ENCODE data around the gene RNF166. TPM values are rescaled to one million over a fixed set of nuclear protein-coding genes. Genes with fewer than 3 reads are reported as not detected.

The RNF166 gene
- total RNA-seq, 1 donor from 2014 or later: 31.3 TPM

- Mint-ChIP-seq H3K27ac (ENCODE audit: unreplicated experiment) (peak overlapping the region; percentile 75), H3K9me3 (no peaks in the 10 kb centered on the region), H3K4me3 (no peak overlapping the region), H3K4me1 (peaks cover 7% of the 10 kb centered on the region), H3K36me3 (ENCODE audit: low read depth) (no peaks in the 10 kb centered on the region), H3K27me3 (ENCODE audit: low read depth) (no peaks in the 10 kb centered on the region)
- DNase-seq (ENCODE audit: low read depth, low spot score): no peak
- TF ChIP-seq CTCF (conservative IDR thresholded peaks at IDR 0.05): no peak
These were observed 4.3 kb upstream of the RNF166 start for GRCh38 chr16:88710556-88710955.

- no peak for TF ChIP-seq CTCF (conservative IDR thresholded peaks at IDR 0.05)
- Mint-ChIP-seq H3K27me3 (ENCODE audit: low read depth) (no peaks in the 10 kb centered on the region), H3K36me3 (ENCODE audit: low read depth) (no peaks in the 10 kb centered on the region), H3K9me3 (no peaks in the 10 kb centered on the region), H3K4me1 (peaks cover 18% of the 10 kb centered on the region), H3K27ac (ENCODE audit: unreplicated experiment) (peak overlapping the region; percentile 57), H3K4me3 (peak overlapping the region; percentile 86)
- no peak for DNase-seq (ENCODE audit: low read depth, low spot score)
These were observed 988 bp upstream of the RNF166 start for GRCh38 chr16:88706965-88707826.

- no peak overlapping the region for H3K27ac Mint-ChIP-seq (ENCODE audit: unreplicated experiment)
- DNase-seq (ENCODE audit: low read depth, low spot score): no peak
- H3K36me3 Mint-ChIP-seq (ENCODE audit: low read depth): no peaks in the 10 kb centered on the region
These were observed 393 bp downstream of the RNF166 start for GRCh38 chr16:88705801-88706228.

GRCh38 chr16:88705076-88705684 is 1.0 kb downstream of the RNF166 start:
- Mint-ChIP-seq H3K4me1 (peaks cover 18% of the 10 kb centered on the region), H3K27ac (ENCODE audit: unreplicated experiment) (no peak overlapping the region), H3K27me3 (ENCODE audit: low read depth) (no peaks in the 10 kb centered on the region), H3K4me3 (peak overlapping the region; percentile 92), H3K9me3 (no peaks in the 10 kb centered on the region), H3K36me3 (ENCODE audit: low read depth) (no peaks in the 10 kb centered on the region)
- no peak for DNase-seq (ENCODE audit: low read depth, low spot score)
- no peak for TF ChIP-seq CTCF (conservative IDR thresholded peaks at IDR 0.05)

More at GRCh38 chr16:88705801-88706228, 393 bp downstream of the RNF166 start:
- Mint-ChIP-seq H3K4me1 (peaks cover 18% of the 10 kb centered on the region), H3K4me3 (peak overlapping the region; percentile 92), H3K9me3 (no peaks in the 10 kb centered on the region), H3K27me3 (ENCODE audit: low read depth) (no peaks in the 10 kb centered on the region)
- no peak for TF ChIP-seq CTCF (conservative IDR thresholded peaks at IDR 0.05)

- TF ChIP-seq CTCF (conservative IDR thresholded peaks at IDR 0.05): no peak
- H3K27ac Mint-ChIP-seq (ENCODE audit: unreplicated experiment): no peak overlapping the region
- no peaks in the 10 kb centered on the region for H3K27me3 Mint-ChIP-seq (ENCODE audit: low read depth)
- peaks cover 18% of the 10 kb centered on the region for H3K4me1 Mint-ChIP-seq
- DNase-seq (ENCODE audit: low read depth, low spot score): no peak
- peak overlapping the region; percentile 83 for H3K4me3 Mint-ChIP-seq
- no peaks in the 10 kb centered on the region for H3K9me3 Mint-ChIP-seq
- H3K36me3 Mint-ChIP-seq (ENCODE audit: low read depth): no peaks in the 10 kb centered on the region
These were observed 2.5 kb downstream of the RNF166 start for GRCh38 chr16:88703486-88704309.
